GM12878 (cell line): Measurements from ENCODE around the gene OR2W3. TPM values are rescaled to one million over a fixed set of nuclear protein-coding genes. Genes with fewer than 3 reads are reported as not detected.

ENCODE experiments used
- ATAC-seq: fragments of 200-7000 bp; cut with Tn5 transposase; 3 replicates; pipeline ENCODE4 v1.9.1; 2020; ENCODE audit warnings: mild to moderate bottlenecking, moderate library complexity
- BruUV-seq: library from RNA; stranded (reverse); fragments of 400-500 nt; replicated peaks from 2 replicates; lab custom pipeline; 2021; lab: Mats Ljungman, UMichigan
- CTCF ChIA-PET: fragments of 300-600 bp; sonication (Branson Sonifier 250); formaldehyde crosslinking; extraction: SDS; loops from one replicate; lab custom pipeline; 2021; ENCODE audit warnings: inconsistent platforms; lab: Yijun Ruan, JAX
- POLR2A ChIA-PET: fragments of 350-600 bp; formaldehyde crosslinking; extraction: SDS; loops from one replicate; lab custom pipeline; 2021; ENCODE audit warnings: inconsistent platforms; lab: Charles Lee
- RAD21 ChIA-PET: fragments of 300-600 bp; sonication (Branson Sonifier 250); formaldehyde crosslinking; loops from one replicate; lab custom pipeline; 2023; ENCODE audit warnings: antibody characterized with exemption; ENCODE audit not compliant: unreplicated experiment; lab: Charles Lee
- SMC1A ChIA-PET: fragments of 300-600 bp; sonication (Branson Sonifier 250); formaldehyde crosslinking; loops from one replicate; lab custom pipeline; 2023; ENCODE audit not compliant: unreplicated experiment, uncharacterized antibody; lab: Charles Lee
- DNase-seq: peaks from one replicate; pipeline ENCODE4 v3.0.0-alpha.2; 2011; ENCODE audit warnings: low read depth, low spot score
- FAIRE-seq: peaks from 3 replicates; lab custom pipeline; 2011; peaks lifted over from hg19 to GRCh38; lab: Jason Lieb, UNC
- H2AFZ ChIP-seq: 2 replicates; pipeline ENCODE4 v1.6.0; 2011; ENCODE audit warnings: low read depth, low read length, control low read depth; ENCODE audit not compliant: control insufficient read depth
- H3K27ac ChIP-seq: 2 replicates; pipeline ENCODE4 v1.5.1; 2011; ENCODE audit warnings: control low read depth; ENCODE audit not compliant: control insufficient read depth, insufficient read depth
- H3K27me3 ChIP-seq, 2 experiments: replicated peaks in 1 of 2; 2 replicates each; pipeline versions ENCODE4 v1.6.0 to v1.6.1; 2011; ENCODE audit warnings: low read length in 1 of 2; ENCODE audit not compliant: control insufficient read depth in 2 of 2, insufficient read depth in 2 of 2
- H3K36me3 ChIP-seq, 2 experiments: 2 replicates each; pipeline ENCODE4 v1.5.1; 2011; ENCODE audit warnings: low read length in 1 of 2; ENCODE audit not compliant: control insufficient read depth in 2 of 2, insufficient read depth in 2 of 2
- H3K4me1 ChIP-seq: 2 replicates; pipeline ENCODE4 v1.6.1; 2011; ENCODE audit warnings: mild to moderate bottlenecking, low read length, moderate library complexity, mixed read lengths; ENCODE audit not compliant: control insufficient read depth, insufficient read depth
- H3K4me2 ChIP-seq: 2 replicates; pipeline ENCODE4 v1.6.0; 2011; ENCODE audit warnings: control low read depth; ENCODE audit not compliant: control insufficient read depth, insufficient read depth
- H3K4me3 ChIP-seq: fragments of 200-600 bp; sonication (generic); 2 replicates; pipeline ENCODE4 v1.5.1; 2016
- H3K79me2 ChIP-seq: 2 replicates; pipeline ENCODE4 v1.6.0; 2011; ENCODE audit warnings: low read length; ENCODE audit not compliant: control insufficient read depth, insufficient read depth
- H3K9ac ChIP-seq: 2 replicates; pipeline ENCODE4 v1.8.0; 2011; ENCODE audit warnings: low read length, control low read depth, mixed read lengths; ENCODE audit not compliant: control insufficient read depth, insufficient read depth
- H3K9me3 ChIP-seq: replicated peaks from 3 replicates; pipeline ENCODE4 v1.5.1; 2011; ENCODE audit warnings: mild to moderate bottlenecking, low read length; ENCODE audit not compliant: control insufficient read depth, insufficient read depth
- H4K20me1 ChIP-seq: 2 replicates; pipeline ENCODE4 v1.6.0; 2011; ENCODE audit not compliant: control insufficient read depth, insufficient read depth
- EGR1 ChIP-seq, 2 experiments: IDR thresholded peaks; 1 replicate in 1 of 2; 2 replicates in 1 of 2; pipeline ENCODE4 v1.6.1; 2011 to 2012; ENCODE audit warnings: low read depth in 2 of 2, low read length in 2 of 2, borderline replicate concordance in 1 of 2, mild to moderate bottlenecking in 1 of 2, moderate library complexity in 1 of 2
- HDAC2 ChIP-seq: fragments of 200-600 bp; sonication (generic); IDR thresholded peaks from 2 replicates; pipeline ENCODE4 v1.6.1; 2017
- NRF1 ChIP-seq: conservative IDR thresholded peaks from 2 replicates; pipeline ENCODE4 v1.6.1; 2011; ENCODE audit warnings: mild to moderate bottlenecking, low read depth, low read length, improper control_type of control experiment
- SUPT20H ChIP-seq: IDR thresholded peaks from 2 replicates; pipeline ENCODE4 v1.6.1; 2011; ENCODE audit warnings: low read depth, mild to moderate bottlenecking, low read length, moderate library complexity, borderline replicate concordance; ENCODE audit not compliant: control insufficient read depth
- TCF12 ChIP-seq: IDR thresholded peaks from 2 replicates; pipeline ENCODE4 v1.6.1; 2011; ENCODE audit warnings: low read depth, mild to moderate bottlenecking, low read length
- ZNF592 ChIP-seq: fragments of 450-650 bp; IDR thresholded peaks from 2 replicates; pipeline ENCODE4 v1.6.1; 2017; ENCODE audit warnings: mild to moderate bottlenecking, moderate library complexity
- WGBS: methylation state at CpG from one replicate; pipeline ENCODE4 v1.1.6; 2016; ENCODE audit warnings: low lambda C conversion rate; ENCODE audit not compliant: insufficient replicate concordance, insufficient coverage; ENCODE audit errors: missing lambda C conversion rate; 5-methylcytosine and 5-hydroxymethylcytosine counted together
- in situ Hi-C: fragments of 300-500 bp; cut with MboI; formaldehyde crosslinking; loops from 9 replicates; pipeline ENCODE4 v1.14.3; 2018; ENCODE audit warnings: mixed read lengths
- intact Hi-C: fragments of 100-400 bp; cut with micrococcal nuclease; formaldehyde crosslinking; loops from one replicate; pipeline ENCODE4 v1.14.2; 2022; ENCODE audit not compliant: unreplicated experiment
- polyA plus RNA-seq, 11 experiments: library from polyadenylated mRNA; depleted of rRNA in 4 of 11; unstranded in 6 of 11; stranded (reverse) in 5 of 11; fragments of >200 nt; fragmentation: Nextera tagmentation in 4 of 11; fragmentation: Illumina TruSeq in 1 of 11; extraction: Ambion mirVana in 4 of 11; extraction: Trizol in 1 of 11; gene quantifications; 1 replicate in 1 of 11; 2 replicates in 10 of 11; pipeline versions ENCODE4 v1.2.1 to v1.2.3, GENCODE V29; 2011 to 2016; ENCODE audit warnings: inconsistent platforms in 2 of 11, missing spikeins in 2 of 11, low read depth in 1 of 11
- total RNA-seq, 4 experiments: library from RNA; depleted of rRNA in 3 of 4; stranded (reverse); fragments of >200 nt in 3 of 4; fragmentation: Illumina TruSeq in 1 of 4; extraction: Trizol in 1 of 4; gene quantifications; 2 replicates each; pipeline versions ENCODE4 v1.2.1 to v1.2.3, GENCODE V29; 2013 to 2021
- TF ChIP-seq, protein P1 (sequence below): IDR thresholded peaks from 2 replicates; pipeline ENCODE4 v1.6.1; 2012; ENCODE audit warnings: low read length, inconsistent platforms

The OR2W3 gene
- total and polyA plus RNA-seq, 10 of the 15 experiments (the other 5 are each of a cell fraction or from before 2014, with no cell fraction given), result not detected

- in situ Hi-C loops, result no loop called here
- ChIA-PET SMC1A (no interaction called here), CTCF (interaction anchor here (1.0 kb wide), 1 partner anchor 24 kb away, joined by 3 read pairs; no protein-coding TSS in a partner anchor), POLR2A (no interaction called here)
- Histone ChIP-seq H3K9me3 (no peaks in the 10 kb centered on the region), H4K20me1 (no peaks in the 10 kb centered on the region), H3K4me2 (no peak within 1 kb of the TSS), H3K79me2 (no peaks in the 10 kb centered on the region), H3K27ac (no peak within 1 kb of the TSS), H3K9ac (no peak within 1 kb of the TSS), H3K4me1 (no peaks in the 10 kb centered on the region), H3K27me3 (no peaks in the 10 kb centered on the region; a peak in 1 of 4 replicates), H3K36me3 (no peaks in the 10 kb centered on the region), H3K4me3 (no peak within 1 kb of the TSS), H2AFZ (no peak within 1 kb of the TSS)
- BruUV-seq, result no TSS peak
- no peak for FAIRE-seq
- 38% methylated on average over 9 of the region's 9 CpGs for WGBS
- ATAC-seq, result no peak
- DNase-seq, result no peak
- no peak for TF ChIP-seq SUPT20H
- no peak for TF ChIP-seq EGR1 (IDR thresholded peaks at IDR 0.05; ENCODE audit: borderline replicate concordance in 1 of 2, low read depth in 2 of 2, low read length in 2 of 2)
- TF ChIP-seq, protein P1, sequence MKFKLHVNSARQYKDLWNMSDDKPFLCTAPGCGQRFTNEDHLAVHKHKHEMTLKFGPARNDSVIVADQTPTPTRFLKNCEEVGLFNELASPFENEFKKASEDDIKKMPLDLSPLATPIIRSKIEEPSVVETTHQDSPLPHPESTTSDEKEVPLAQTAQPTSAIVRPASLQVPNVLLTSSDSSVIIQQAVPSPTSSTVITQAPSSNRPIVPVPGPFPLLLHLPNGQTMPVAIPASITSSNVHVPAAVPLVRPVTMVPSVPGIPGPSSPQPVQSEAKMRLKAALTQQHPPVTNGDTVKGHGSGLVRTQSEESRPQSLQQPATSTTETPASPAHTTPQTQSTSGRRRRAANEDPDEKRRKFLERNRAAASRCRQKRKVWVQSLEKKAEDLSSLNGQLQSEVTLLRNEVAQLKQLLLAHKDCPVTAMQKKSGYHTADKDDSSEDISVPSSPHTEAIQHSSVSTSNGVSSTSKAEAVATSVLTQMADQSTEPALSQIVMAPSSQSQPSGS, result no peak
- TF ChIP-seq, all 136 proteins: peak for 0
- intact Hi-C loops, result no loop called here
- RAD21 ChIA-PET, result no interaction called here
These were observed 29.5 kb downstream of the OR2W3 start, which contains the start of gene OR2AJ1 for GRCh38 chr1:247924868-247925267. TSS of gene OR2AJ1 (plus strand) at chr1:247924889. CDS start at chr1:247933769, 8,880 bp downstream.

- Histone ChIP-seq H3K36me3 (no peaks in the 10 kb centered on the region), H3K9me3 (no peaks in the 10 kb centered on the region; the same call in 2 of the 3 replicates), H3K4me3 (no peak overlapping the region), H3K27ac (no peak overlapping the region), H2AFZ (no peak overlapping the region), H3K79me2 (no peaks in the 10 kb centered on the region), H3K4me2 (no peak overlapping the region), H3K9ac (no peak overlapping the region), H3K4me1 (no peaks in the 10 kb centered on the region), H4K20me1 (no peaks in the 10 kb centered on the region), H3K27me3 (no peaks in the 10 kb centered on the region)
- FAIRE-seq (no peak), DNase-seq (no peak), ATAC-seq (no peak)
- no TSS peak for BruUV-seq
- TF ChIP-seq TCF12 (no peak), NRF1 (no peak), ZNF592 (no peak), HDAC2 (no peak)
- CTCF ChIA-PET, result no interaction called here
- in situ Hi-C loops (no loop called here), intact Hi-C loops (loop anchor here (10.0 kb wide), 1 partner anchor 751 kb away; no protein-coding TSS in a partner anchor)
- WGBS, result 69% methylated on average over 8 of the region's 8 CpGs
- SMC1A ChIA-PET, result no interaction called here
- POLR2A ChIA-PET, result no interaction called here
- RAD21 ChIA-PET, result no interaction called here
These were observed 38.6 kb downstream of the OR2W3 start for GRCh38 chr1:247933989-247934388.
